Esophagus muscularis mucosa (tissue), 3 donors: ENCODE measurements around the gene TRAPPC12.

Experiments used
- CTCF ChIP-seq, 3 experiments: fragments of 200-600 bp in 2 of 3; fragments of 450-650 bp in 1 of 3; sonication (generic) in 2 of 3; IDR thresholded peaks; one replicate each; pipeline ENCODE4 v1.5.1; 2017 to 2019; ENCODE audit warnings: antibody characterized with exemption in 3 of 3, mild to moderate bottlenecking in 2 of 3, moderate library complexity in 1 of 3
- POLR2A ChIP-seq: fragments of 450-650 bp; IDR thresholded peaks from one replicate; pipeline ENCODE4 v1.6.1; 2017; ENCODE audit warnings: antibody characterized with exemption, moderate library complexity, mild to moderate bottlenecking, low read depth
- POLR2AphosphoS5 ChIP-seq, 2 donors: sonication (generic); formaldehyde crosslinking; IDR thresholded peaks; one replicate each; pipeline ENCODE4 v1.6.1; 2017; ENCODE audit warnings: antibody characterized with exemption in 2 of 2

- TF ChIP-seq POLR2AphosphoS5 (IDR thresholded peaks at IDR 0.05) (no peak), CTCF (IDR thresholded peaks at IDR 0.05) (no peak), POLR2A (no peak)
Measured at GRCh38 chr2:3361518-3362389, 17.7 kb upstream of the TRAPPC12 start.
